ENCODE results near the gene IL1RAPL2. TPM values are rescaled to one million over a fixed set of nuclear protein-coding genes. Genes with fewer than 3 reads are reported as not detected.

The IL1RAPL2 gene
- total RNA-seq, 4 donors from 2014 or later, result not detected

- TF ChIP-seq CTCF (IDR thresholded peaks at IDR 0.05) (no peak), POLR2A (IDR thresholded peaks at IDR 0.05) (no peak)
- H3K36me3 ChIP-seq, result no peaks in the 10 kb centered on the region
Measured at GRCh38 chrX:105464618-105465017, 898.6 kb downstream of the IL1RAPL2 start.

GRCh38 chrX:105468741-105469140 is 902.7 kb downstream of the IL1RAPL2 start:
- Histone ChIP-seq H3K4me1 (no peaks in the 10 kb centered on the region), H3K4me3 (no peak overlapping the region), H3K36me3 (no peaks in the 10 kb centered on the region), H3K27me3 (no peaks in the 10 kb centered on the region), H3K9me3 (no peaks in the 10 kb centered on the region), H3K27ac (no peak overlapping the region)
- no peak for DNase-seq
- TF ChIP-seq POLR2A (IDR thresholded peaks at IDR 0.05) (no peak), CTCF (IDR thresholded peaks at IDR 0.05) (no peak)

More at GRCh38 chrX:105464618-105465017, 898.6 kb downstream of the IL1RAPL2 start:
- H3K9me3 ChIP-seq, result no peaks in the 10 kb centered on the region
- no peak overlapping the region for H3K4me3 ChIP-seq
- no peaks in the 10 kb centered on the region for H3K4me1 ChIP-seq
- no peaks in the 10 kb centered on the region for H3K27me3 ChIP-seq
- DNase-seq, result no peak
- no peak overlapping the region for H3K27ac ChIP-seq

- TF ChIP-seq POLR2A (IDR thresholded peaks at IDR 0.05), result no peak
- DNase-seq, result no peak
- Histone ChIP-seq H3K27ac (no peak overlapping the region), H3K36me3 (no peaks in the 10 kb centered on the region), H3K9me3 (no peaks in the 10 kb centered on the region), H3K27me3 (no peaks in the 10 kb centered on the region), H3K4me1 (no peaks in the 10 kb centered on the region), H3K4me3 (no peak overlapping the region)
Measured at GRCh38 chrX:105471597-105471996, 905.6 kb downstream of the IL1RAPL2 start.

- Histone ChIP-seq H3K36me3 (no peaks in the 10 kb centered on the region), H3K4me3 (no peak overlapping the region), H3K27ac (no peak overlapping the region), H3K27me3 (no peaks in the 10 kb centered on the region), H3K4me1 (no peaks in the 10 kb centered on the region), H3K9me3 (no peaks in the 10 kb centered on the region)
- TF ChIP-seq CTCF (IDR thresholded peaks at IDR 0.05) (no peak), POLR2A (IDR thresholded peaks at IDR 0.05) (no peak)
- DNase-seq, result no peak
Measured at GRCh38 chrX:105475801-105476200, 909.8 kb downstream of the IL1RAPL2 start.

GRCh38 chrX:105477351-105477750 is 911.4 kb downstream of the IL1RAPL2 start:
- no peaks in the 10 kb centered on the region for H3K4me1 ChIP-seq
- H3K4me3 ChIP-seq, result no peak overlapping the region
- H3K36me3 ChIP-seq, result no peaks in the 10 kb centered on the region
- H3K27me3 ChIP-seq, result no peaks in the 10 kb centered on the region
- DNase-seq, result no peak
- no peak overlapping the region for H3K27ac ChIP-seq
- TF ChIP-seq POLR2A (IDR thresholded peaks at IDR 0.05) (no peak), CTCF (IDR thresholded peaks at IDR 0.05) (no peak)
- H3K9me3 ChIP-seq, result no peaks in the 10 kb centered on the region

- Histone ChIP-seq H3K27ac (no peak overlapping the region), H3K4me1 (no peaks in the 10 kb centered on the region), H3K4me3 (no peak overlapping the region), H3K36me3 (no peaks in the 10 kb centered on the region), H3K27me3 (no peaks in the 10 kb centered on the region), H3K9me3 (no peaks in the 10 kb centered on the region)
- DNase-seq, result no peak
- TF ChIP-seq CTCF (IDR thresholded peaks at IDR 0.05) (no peak), POLR2A (IDR thresholded peaks at IDR 0.05) (no peak)
Measured at GRCh38 chrX:105480646-105481310, 914.8 kb downstream of the IL1RAPL2 start.
